GM21528 (cell line): Measurements from ENCODE around the gene RYR3.

Experiments
- ATAC-seq: cut with Tn5 transposase; IDR thresholded peaks from one replicate; pipeline ENCODE4 v1.9.1; 2021; ENCODE audit warnings: mild to moderate bottlenecking, moderate library complexity; ENCODE audit not compliant: unreplicated experiment, low FRiP score

Gene RYR3

DNA sequence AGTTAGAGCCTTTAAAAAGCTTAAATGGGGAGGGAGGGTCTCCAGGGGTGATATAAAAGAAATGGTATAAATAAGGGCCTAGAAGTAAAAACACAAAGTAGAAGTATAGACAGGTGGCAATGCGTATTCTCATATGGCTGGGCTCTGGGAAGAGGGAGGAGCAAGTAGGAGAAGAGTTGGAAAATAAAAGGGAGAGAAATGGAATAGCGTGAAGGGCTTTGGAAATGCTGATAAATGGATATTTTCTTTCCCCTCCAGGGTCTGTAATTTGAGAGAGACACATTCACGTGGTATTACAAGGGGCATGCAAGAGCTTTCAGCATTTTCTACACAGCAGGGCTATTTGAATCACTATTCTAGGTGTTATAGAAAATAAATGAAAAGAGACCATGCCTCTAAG, 313.7 kb downstream of the RYR3 start:
- no peak for ATAC-seq

- ATAC-seq: no peak
Observed at GRCh38 chr15:33629647-33630046, 318.9 kb downstream of the RYR3 start.

DNA sequence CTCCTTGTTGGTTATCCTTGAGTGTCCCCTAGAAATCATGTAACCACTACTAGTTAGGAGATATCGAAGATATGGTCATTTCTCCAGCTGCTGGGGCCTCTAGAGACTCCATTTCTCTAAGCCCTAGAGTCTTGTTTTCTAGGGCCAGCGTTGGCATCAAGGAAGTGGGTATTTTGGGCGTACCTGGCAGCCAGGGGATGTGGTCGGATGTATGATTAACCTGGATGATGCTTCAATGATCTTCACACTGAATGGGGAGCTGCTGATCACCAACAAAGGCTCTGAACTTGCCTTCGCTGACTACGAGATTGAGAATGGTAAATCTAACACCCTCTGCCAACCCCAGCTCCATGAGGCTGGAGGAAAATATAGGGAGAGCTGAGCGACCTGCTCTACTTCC, 325.5 kb downstream of the RYR3 start:
- ATAC-seq: no peak

GRCh38 chr15:33636958-33637357, 326.2 kb downstream of the RYR3 start:
- ATAC-seq: no peak

DNA sequence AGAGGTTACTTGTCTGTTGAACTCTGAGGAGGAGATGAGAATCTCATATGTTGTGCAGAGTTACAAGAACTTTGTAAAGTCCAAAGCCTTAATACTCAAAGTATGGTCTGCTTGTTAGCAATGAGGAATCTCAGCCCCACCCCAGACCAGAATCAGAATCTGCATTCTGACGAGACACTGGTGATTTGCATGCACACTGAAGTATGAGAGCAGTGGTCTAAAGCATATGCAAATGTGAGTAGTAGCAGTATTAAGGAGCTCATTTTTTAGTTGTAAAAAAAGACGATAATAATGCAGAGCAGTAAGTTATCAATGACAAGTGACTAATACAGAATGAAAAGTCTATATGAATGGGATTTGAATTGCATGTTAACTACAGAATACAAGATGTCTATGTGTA, 327.7 kb downstream of the RYR3 start:
- no peak for ATAC-seq

DNA sequence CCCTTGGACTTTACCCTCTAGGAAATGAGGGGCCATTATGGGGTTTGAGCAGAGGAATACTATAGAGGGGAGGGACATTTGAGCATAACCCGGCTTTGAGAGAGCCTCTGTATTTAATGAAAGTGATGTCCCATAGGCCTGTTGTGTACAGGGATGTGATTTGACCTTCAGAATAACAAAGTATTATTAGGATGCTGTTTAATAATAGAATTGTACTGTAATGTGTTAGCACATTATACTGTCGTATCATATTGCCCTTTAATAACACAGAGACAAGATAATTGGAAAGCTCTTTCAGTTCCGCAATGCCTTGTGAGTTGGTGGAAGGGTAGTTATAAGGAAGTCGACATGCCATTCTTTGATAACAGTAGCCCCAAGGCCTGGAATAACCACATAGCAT, 328.3 kb downstream of the RYR3 start:
- ATAC-seq: no peak

GRCh38 chr15:33639456-33639855, 328.7 kb downstream of the RYR3 start:
- no peak for ATAC-seq

DNA sequence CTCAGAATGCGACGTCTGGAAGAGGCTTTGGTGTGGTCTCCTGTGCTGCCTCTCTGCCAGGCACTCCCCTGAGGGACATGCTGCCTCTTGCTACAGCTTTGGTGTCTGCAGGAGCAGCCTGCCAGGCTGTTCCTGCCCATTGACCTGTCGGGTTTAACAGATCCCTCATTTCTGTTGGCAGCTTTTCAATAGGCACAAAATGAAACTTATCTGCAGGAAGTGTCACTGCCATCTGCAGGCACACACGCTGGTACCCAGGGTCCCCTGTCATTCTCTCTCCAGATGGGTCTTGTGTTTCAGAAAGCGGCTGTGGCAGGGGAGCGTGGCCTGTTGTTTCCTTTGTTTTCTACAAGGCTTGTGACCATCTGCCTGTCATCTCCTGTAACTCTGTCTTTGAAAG, 329.2 kb downstream of the RYR3 start:
- no peak for ATAC-seq

GRCh38 chr15:33641069-33641468, 330.3 kb downstream of the RYR3 start:
- ATAC-seq: no peak

- no peak for ATAC-seq
Observed at GRCh38 chr15:33644304-33644703, 333.5 kb downstream of the RYR3 start.

DNA sequence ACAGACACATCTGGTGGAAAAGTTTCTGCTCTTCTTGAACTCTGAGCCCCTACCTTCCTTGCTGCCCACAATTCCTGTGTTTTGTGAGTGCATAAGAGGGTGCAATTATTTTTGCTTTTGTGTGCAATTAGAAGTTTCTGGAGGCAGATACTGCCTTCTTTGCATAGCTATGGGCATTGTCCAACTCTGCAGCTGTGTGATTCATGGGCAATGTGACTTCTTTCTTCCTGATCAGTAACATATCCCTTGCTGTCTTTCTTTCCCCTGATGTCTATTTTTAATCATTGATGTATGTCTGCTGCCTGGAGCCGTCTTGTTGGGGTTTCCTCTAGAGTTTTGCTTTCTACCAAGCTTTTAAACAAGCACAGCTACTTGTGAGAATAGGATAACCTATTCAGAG, 336.0 kb downstream of the RYR3 start:
- ATAC-seq: no peak

DNA sequence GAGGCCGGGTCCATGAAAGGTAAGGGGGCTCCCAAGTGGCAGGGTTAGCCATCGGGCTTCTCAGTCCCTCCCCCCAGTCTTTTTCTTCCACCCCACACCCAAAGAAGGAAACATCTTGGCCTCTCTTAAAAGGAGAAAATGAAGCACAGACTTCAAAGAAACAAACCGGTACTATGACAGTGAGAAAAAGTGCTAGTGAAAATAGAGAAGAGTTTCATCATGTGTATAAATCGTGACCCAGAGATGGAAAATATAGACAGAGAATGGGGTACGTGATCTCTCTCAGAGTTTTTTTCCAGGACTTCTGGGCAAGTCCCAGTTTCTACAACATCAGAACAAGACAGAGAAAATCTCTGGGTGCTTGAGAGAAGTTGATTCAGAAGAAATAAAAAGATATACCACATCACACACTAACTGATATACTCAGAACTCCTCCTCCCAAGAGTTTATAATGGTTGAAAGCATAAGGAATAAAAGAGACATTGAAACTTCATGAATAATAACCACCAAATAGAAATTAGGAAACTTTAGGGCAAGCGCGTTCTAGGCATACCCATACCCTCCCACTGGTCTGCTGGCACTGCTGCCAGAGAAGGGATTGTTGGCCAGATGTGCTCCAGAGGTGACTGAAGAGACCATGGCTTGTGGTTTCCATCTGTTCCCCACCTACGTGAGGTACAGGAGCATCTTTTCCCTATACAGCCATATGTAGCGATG, 338.6 kb downstream of the RYR3 start:
- no peak for ATAC-seq

- no peak for ATAC-seq
Observed at GRCh38 chr15:33654860-33655259, 344.1 kb downstream of the RYR3 start.

DNA sequence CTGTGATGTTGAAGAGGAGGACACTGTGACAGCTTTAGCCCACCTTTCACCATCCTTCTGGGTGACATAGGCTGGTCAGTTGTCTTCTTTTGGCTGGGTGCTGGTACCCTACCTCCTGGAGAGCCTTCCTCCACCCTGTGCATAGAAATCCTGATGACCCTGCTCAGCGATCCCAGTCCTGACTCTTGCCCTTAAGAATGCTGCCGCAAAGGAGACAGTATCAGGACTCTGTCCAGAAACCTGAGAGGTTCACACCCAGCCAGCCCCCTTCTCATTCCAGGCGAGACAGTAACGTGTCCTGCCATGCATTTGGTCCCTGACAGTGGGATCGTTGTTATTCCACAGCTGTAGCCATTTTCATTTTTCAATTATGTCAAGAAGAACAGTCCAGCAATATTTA, 344.7 kb downstream of the RYR3 start:
- ATAC-seq: no peak

GRCh38 chr15:33656168-33656567, 345.4 kb downstream of the RYR3 start:
- ATAC-seq: no peak

- no peak for ATAC-seq
Observed at GRCh38 chr15:33660151-33660550, 349.4 kb downstream of the RYR3 start.

GRCh38 chr15:33662014-33662413, 351.2 kb downstream of the RYR3 start:
- no peak for ATAC-seq

DNA sequence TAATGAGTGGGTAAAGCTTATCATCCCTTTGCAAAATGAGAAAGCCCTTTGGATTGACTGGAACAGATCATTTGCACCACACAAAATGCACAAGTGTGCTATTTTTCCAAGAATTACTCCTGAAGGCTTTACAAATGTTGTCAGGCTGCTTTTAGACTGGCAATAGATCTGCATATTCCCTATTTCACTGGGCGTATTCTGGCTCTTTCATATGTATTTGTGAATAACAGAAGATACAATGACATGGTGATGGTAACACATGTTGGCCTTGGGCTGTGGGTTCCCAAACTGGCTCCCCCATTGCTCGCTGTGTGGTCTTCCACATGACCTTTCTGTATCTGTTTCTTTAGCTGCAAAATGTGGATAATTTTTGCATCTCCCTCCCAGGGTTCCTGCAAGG, 354.2 kb downstream of the RYR3 start:
- no peak for ATAC-seq

GRCh38 chr15:33670567-33670966, 359.8 kb downstream of the RYR3 start:
- no peak for ATAC-seq

GRCh38 chr15:33671456-33671855, 360.7 kb downstream of the RYR3 start:
- ATAC-seq: peak; percentile 83

GRCh38 chr15:33675246-33675645, 364.5 kb downstream of the RYR3 start:
- no peak for ATAC-seq

GRCh38 chr15:33677238-33677830, 366.6 kb downstream of the RYR3 start:
- ATAC-seq: no peak
